ENCODE results near the gene RASA3. TPM values are rescaled to one million over a fixed set of nuclear protein-coding genes. Genes with fewer than 3 reads are reported as not detected.

RASA3 gene
- total RNA-seq, 1 donor from 2014 or later: 2.6 TPM

- no peaks in the 10 kb centered on the region for H3K36me3 ChIP-seq (ENCODE audit: control insufficient read depth, insufficient read depth, low read length)
- no peak for TF ChIP-seq CTCF (IDR thresholded peaks at IDR 0.05; ENCODE audit: insufficient read depth, low read length, severe bottlenecking)
- H3K4me3 ChIP-seq (ENCODE audit: low read depth, low read length): no peak overlapping the region
- no peaks in the 10 kb centered on the region for H3K27me3 ChIP-seq (ENCODE audit: control insufficient read depth, insufficient read depth, low read length)
- FAIRE-seq (no peak), DNase-seq (ENCODE audit: low read depth) (no peak)
Observed at GRCh38 chr13:114053026-114053425, 79.4 kb downstream of the RASA3 start.

- TF ChIP-seq CTCF (IDR thresholded peaks at IDR 0.05; ENCODE audit: insufficient read depth, low read length, severe bottlenecking): no peak
- FAIRE-seq (no peak), DNase-seq (ENCODE audit: low read depth) (no peak)
- no peaks in the 10 kb centered on the region for H3K27me3 ChIP-seq (ENCODE audit: control insufficient read depth, insufficient read depth, low read length)
- no peak overlapping the region for H3K4me3 ChIP-seq (ENCODE audit: low read depth, low read length)
- H3K36me3 ChIP-seq (ENCODE audit: control insufficient read depth, insufficient read depth, low read length): no peaks in the 10 kb centered on the region
Observed at GRCh38 chr13:114050536-114051450, 81.6 kb downstream of the RASA3 start.

GRCh38 chr13:114049626-114050101, 82.8 kb downstream of the RASA3 start:
- FAIRE-seq (no peak), DNase-seq (ENCODE audit: low read depth) (no peak)
- Histone ChIP-seq H3K4me3 (ENCODE audit: low read depth, low read length) (no peak overlapping the region), H3K27me3 (ENCODE audit: control insufficient read depth, insufficient read depth, low read length) (no peaks in the 10 kb centered on the region), H3K36me3 (ENCODE audit: control insufficient read depth, insufficient read depth, low read length) (no peaks in the 10 kb centered on the region)
- no peak for TF ChIP-seq CTCF (IDR thresholded peaks at IDR 0.05; ENCODE audit: insufficient read depth, low read length, severe bottlenecking)

GRCh38 chr13:114049026-114049425, 83.4 kb downstream of the RASA3 start:
- Histone ChIP-seq H3K36me3 (ENCODE audit: control insufficient read depth, insufficient read depth, low read length) (no peaks in the 10 kb centered on the region), H3K4me3 (ENCODE audit: low read depth, low read length) (no peak overlapping the region), H3K27me3 (ENCODE audit: control insufficient read depth, insufficient read depth, low read length) (no peaks in the 10 kb centered on the region)
- DNase-seq (ENCODE audit: low read depth) (no peak), FAIRE-seq (no peak)
- TF ChIP-seq CTCF (IDR thresholded peaks at IDR 0.05; ENCODE audit: insufficient read depth, low read length, severe bottlenecking): no peak

GRCh38 chr13:114048443-114048842, 84.0 kb downstream of the RASA3 start:
- no peak for FAIRE-seq
- no peak for DNase-seq (ENCODE audit: low read depth)
- no peak for TF ChIP-seq CTCF (IDR thresholded peaks at IDR 0.05; ENCODE audit: insufficient read depth, low read length, severe bottlenecking)

More at GRCh38 chr13:114048443-114048842, 84.0 kb downstream of the RASA3 start:
- Histone ChIP-seq H3K27me3 (ENCODE audit: control insufficient read depth, insufficient read depth, low read length) (no peaks in the 10 kb centered on the region), H3K36me3 (ENCODE audit: control insufficient read depth, insufficient read depth, low read length) (no peaks in the 10 kb centered on the region), H3K4me3 (ENCODE audit: low read depth, low read length) (no peak overlapping the region)

All from bronchial epithelial cell (primary cell).